Stimulated activated CD4-positive, alpha-beta T cell treated with anti-CD3 and anti-CD28 coated beads, Interleukin-12 subunit alpha, Interleukin-12 subunit beta, amount 100 ng/mL, for 24 hours (primary cell): ENCODE results near the gene GAB2.
"Not testable (repeated sequence)": the region's sequence is repeated elsewhere in the genome, so short reads cannot be mapped to it uniquely, and the experiment has no call there.

Experiments
- DNase-seq, 2 experiments: peaks; one replicate each; pipeline ENCODE4 v3.0.0-alpha.2; 2020; ENCODE audit warnings: low read depth in 2 of 2

Gene GAB2, protein sequence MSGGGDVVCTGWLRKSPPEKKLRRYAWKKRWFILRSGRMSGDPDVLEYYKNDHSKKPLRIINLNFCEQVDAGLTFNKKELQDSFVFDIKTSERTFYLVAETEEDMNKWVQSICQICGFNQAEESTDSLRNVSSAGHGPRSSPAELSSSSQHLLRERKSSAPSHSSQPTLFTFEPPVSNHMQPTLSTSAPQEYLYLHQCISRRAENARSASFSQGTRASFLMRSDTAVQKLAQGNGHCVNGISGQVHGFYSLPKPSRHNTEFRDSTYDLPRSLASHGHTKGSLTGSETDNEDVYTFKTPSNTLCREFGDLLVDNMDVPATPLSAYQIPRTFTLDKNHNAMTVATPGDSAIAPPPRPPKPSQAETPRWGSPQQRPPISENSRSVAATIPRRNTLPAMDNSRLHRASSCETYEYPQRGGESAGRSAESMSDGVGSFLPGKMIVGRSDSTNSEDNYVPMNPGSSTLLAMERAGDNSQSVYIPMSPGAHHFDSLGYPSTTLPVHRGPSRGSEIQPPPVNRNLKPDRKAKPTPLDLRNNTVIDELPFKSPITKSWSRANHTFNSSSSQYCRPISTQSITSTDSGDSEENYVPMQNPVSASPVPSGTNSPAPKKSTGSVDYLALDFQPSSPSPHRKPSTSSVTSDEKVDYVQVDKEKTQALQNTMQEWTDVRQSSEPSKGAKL

DNA sequence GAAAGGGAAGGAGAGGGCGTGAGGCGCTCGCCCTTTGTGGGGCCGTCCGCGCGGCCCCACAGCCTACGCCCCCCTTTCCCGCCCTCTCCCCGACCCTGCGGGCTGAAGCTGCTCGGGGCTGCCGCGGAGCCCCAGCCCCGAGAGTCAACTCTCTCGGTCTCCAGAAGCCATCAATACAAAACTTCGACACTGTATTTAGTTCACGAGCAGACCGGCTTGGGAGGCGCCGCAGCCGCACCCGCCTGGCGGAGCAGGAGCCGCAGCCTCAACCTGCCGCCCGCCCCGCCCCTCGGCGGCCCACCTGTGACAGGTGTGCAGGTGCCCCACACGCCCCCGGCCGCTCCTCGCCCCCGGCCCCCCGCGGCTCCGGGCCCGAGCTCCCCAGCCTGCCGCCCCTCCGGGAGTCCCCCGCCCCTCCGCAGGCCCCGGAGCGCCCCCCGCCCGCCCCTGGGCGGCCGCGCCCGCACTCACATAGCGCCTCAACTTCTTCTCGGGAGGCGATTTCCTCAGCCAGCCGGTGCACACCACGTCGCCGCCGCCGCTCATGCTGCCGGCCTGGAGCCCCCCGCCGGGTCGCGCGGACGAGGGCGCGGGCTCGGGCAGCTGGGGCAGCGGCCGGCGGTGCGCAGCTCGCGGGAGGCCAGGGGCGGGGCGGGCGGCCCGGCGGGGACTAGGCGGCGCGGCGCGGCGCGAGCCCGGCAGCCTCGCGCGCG, at the start of gene GAB2:
TSS of gene GAB2 (minus strand) at position 646 of the 713 bp plus-strand sequence. CDS start at position 546, 100 bp downstream.
- DNase-seq = no peak

DNA sequence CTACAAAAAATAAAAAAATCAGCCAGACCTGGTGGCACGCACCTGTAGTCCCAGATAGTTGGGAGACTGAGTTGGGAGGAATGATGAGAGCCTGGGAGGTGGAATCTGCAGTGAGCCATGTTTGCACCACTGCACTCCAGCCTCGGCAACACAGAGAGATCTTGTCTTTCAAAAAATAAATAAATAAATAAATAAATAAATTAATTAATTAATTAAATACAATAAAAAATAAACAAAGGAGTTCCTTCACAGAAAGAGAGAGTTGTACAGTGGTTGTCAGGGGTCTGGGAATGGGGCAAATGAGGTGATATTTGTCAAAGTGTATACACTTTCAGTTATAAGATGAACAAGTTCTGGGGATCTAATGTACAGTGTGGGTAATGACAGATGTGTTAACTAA, 49.8 kb upstream of the GAB2 start:
- no peak for DNase-seq

DNA sequence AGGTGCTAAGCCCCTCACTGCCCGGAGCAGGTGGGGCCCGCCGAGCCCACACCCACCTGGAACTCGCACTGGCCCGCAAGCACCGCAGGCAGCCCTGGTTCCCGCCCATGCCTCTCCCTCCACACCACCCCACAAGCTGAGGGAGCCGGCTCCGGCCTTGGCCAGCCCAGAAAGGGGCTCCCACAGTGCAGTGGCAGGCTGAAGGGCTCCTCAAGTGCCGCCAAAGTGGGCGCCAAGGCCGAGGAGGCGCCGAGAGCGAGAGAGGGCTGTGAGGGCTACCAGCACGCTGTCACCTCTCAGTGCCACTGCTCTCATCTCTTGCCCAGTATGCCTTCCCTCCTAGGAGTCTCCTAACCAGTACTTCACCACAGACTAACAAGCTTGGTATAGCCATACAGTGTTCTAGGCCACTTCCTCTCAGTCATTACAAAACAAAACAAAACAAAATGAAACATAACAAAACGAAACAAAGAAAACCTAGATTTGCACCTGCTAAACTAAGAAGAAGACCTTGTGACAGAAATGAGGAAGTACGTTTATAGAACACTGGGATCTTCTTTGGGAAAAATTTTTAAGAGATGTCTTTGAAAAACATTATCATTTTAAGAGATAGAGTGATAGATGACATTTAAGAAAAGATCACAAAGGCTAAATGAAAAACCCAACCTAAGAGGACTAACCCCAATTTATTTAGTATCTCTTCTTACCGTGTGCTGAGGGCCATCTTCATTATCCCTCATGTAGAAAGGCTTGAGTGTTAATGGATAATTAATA, 47.7 kb upstream of the GAB2 start:
- DNase-seq = no peak

DNA sequence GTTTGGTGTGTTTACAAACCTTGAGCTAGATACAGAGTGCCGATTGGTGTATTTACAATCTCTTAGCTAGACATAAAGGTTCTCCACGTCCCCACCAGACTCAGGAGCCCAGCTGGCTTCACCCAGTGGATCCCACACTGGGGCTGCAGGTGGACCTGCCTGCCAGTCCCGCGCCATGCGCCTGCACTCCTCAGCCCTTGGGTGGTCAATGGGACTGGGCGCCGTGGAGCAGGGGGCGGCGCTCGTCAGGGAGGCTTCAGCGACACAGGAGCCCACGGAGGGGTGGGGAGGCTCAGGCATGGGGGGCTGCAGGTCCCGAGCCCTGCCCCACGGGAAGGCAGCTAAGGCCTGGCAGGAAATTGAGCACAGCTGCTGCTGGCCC, 47.2 kb upstream of the GAB2 start:
- DNase-seq = not testable (repeated sequence)

DNA sequence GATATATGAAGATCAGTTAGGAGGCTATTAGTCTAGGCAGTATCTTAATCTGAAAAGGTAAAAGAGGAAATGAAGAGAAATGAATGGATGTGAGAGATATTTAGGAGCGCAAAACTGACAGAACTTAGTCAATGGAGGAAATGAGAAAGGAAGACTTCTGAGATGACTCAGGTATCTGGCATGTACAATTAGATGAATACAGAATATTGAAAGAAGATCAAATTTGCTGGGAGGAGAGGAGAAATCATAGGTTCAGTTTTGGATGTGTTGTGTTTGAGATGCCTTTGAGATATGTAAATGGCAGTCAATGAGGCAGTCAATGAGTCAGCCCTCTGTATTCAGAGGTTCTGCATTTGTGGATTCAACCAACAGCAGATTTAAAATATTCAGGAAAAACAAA, 42.9 kb upstream of the GAB2 start:
- DNase-seq = no peak

DNA sequence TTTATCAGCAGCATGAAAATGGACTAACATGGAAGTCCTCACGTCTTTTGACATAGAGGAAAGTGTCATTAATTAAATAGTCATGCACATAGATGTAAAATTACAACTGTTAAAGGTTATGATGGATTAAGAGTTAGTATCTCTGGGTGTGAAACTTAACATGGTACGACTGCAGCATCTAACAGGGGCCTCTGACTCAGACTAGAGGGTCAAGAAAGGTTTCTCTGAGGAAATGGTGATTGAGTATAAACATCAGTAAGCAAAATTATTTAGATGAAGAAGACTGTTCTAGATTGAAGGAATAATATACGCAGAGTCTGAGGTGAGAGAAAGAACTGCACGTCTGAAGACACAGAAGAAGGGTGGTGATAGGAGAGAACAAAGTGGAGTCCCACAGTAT, 42.1 kb upstream of the GAB2 start:
- DNase-seq = no peak

DNA sequence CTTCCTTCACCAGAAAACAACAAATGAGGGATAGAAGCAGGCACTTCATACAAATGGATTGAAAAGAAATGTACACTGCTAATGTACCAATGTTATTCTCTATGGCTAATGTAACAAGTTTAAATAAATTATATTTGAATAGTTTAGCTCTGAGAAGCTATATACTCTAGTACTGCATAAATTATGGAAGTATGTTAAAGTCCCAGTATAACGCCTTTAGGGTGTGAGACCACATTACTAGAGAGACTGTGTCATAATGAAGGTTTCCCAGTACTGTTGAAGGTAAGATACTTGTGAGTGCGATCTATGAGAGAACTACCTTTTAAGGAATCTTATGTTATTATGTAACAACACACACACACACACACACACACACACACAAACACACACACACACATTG, 39.8 kb upstream of the GAB2 start:
- no peak for DNase-seq

DNA sequence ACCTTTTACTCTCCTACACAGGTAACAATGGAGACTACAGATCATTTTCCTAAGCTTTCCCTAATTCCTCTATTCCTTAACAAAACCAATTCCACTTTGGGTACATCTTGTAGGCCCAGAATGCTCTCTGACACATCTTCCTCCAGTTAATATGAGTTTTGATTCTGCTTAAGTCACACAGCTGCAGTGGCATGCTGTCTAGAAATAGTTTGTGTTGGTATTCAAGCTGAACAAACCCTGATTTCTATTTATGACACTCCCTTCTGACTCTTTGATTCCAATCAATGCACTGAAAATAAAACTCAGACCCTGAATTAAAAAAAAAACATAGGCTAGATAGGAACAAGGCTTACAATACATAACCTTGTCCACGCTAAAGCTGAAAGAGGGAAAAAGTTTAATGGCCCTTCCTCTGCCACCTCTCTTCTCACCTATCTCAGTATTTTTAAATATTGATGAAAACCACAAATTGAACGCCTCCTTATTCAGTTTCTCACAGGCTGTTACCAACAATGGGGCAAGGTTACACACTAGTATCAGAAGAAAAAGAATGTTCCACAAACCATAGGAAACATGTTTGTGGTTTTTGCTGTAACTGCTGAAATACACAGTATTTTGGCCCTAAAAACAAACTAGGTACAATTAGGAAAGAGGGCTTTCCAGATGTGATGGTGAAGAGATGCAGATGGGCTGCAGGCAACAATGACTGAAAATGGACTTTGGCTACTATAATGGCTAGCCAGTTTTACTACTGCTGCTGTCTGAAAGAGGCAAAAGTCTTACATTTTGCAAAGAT, 35.7 kb upstream of the GAB2 start:
- no peak for DNase-seq

DNA sequence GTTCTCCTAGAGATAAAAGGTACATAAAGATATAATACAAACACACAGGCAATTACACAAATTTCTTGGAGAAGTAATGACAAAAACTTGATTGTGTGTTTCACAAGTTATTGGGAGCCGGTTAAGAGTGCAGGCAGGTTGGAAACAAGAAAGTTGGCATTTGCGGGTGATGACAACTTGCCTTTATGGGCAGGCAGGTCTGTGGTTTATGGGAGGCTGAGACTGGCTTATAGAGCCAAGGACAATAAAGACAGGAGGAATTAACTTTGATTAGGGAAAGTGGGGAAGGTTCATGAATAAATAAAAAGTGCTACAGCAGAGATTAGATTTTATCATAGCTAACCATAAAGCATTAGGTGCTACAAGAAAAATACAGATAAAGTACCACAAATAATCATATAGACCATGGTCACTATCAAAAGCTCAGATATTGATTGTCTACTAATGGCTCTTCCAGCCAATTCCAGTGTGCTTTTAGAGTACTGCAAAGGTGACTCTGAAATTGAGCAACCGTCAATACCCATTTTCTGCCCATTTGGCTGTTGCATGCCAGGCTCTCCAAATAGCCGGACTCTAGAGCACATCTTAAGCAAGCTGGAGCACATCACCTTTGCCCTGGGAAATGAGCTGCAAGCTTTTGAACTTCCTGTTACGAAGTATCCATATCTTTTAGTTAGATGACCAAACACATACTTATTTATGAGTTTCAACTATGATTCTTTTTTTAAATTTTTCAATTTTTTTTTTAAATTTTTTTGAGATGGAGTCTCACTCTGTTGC, 33.9 kb upstream of the GAB2 start:
- DNase-seq = no peak

DNA sequence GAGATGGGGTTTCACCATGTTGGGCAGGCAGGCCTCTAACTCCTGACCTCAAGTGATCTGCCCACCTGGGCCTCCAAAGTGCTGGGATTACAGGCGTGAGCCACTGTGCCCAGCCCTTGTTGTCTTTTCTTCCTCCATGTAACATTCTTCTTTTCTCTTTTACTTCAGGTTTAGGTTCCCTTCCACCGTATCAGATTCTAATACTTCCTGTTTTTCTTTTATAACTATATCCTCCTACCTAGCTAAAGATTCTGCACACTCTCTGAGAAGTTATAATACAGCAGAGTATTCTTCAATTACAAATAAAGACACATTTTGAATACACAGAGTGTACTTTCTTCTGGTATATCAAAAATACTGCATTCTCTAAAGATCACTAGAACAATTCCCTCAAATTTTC, 33.2 kb upstream of the GAB2 start:
- DNase-seq = no peak

DNA sequence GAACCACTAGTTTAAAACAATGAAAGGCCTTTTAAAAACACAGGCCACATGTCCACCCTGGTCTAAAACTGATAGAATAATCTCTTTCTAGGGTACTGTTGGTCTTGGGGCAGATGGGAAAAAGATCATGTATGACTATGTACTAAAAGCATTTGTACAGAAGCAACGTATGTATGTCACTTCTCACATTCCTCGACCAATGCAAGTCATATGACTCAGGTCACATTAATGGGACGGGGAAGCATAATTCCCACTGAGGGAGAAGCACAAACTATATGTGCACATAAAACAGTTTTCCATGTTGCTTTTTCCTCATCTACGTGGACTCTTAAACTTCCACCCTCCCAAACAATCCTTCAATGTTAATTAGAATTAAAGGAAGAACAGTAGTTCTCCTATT, 32.2 kb upstream of the GAB2 start:
- no peak for DNase-seq

DNA sequence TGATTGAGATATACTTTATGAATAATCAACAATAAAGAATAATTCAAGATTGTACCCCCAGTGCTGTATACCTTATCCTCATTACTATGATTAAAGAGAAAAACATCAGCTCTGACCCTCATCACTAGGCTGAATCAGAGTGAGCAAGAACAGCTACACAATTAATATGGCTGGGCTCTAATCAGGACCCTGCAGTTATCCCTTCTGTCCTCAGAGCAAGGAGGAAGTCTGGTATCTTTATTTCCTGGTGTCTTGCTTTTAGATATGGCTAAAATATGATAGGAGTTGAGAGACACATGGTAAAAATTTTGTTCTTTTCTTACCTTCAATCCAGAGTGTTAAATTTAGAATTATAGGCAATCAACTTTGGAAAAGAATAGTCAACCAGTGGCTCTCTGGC, 28.6 kb upstream of the GAB2 start:
- DNase-seq = no peak

DNA sequence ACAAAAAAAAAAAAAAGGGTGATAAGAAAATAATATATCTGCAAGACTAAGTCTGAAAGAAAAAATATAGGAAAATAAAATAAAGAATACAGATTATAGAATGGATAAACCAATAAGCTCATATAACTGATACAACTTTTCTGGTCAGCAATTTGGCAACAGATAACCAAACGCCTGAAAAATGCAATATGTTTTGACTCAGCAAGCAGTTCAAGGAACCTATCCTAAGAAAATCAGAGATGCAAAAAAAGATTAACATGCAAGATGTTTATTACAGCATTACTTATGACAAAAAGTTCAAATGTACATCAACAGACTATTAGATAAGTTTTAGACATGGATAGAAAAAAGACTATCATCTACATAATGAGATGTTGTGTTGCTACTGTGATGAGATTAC, 27.1 kb upstream of the GAB2 start:
- no peak for DNase-seq

DNA sequence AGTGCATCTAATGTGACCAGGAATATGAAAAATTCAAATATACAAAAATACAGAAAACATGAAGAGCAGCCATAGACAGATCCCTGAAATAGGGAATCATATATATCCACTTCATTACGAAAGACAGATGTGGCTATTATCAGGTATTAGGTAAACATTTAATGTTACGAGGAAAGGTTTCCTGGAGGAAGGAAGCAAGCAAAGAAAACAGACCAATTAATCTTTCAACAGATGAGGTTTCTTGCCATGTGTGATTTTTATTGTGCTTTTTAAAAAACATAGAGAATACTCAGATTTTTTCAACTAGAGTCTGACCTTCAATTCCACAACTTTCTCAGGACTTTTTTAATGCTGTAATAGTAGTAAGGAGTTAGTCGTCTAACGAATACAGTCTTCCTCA, 24.3 kb upstream of the GAB2 start:
- no peak for DNase-seq

DNA sequence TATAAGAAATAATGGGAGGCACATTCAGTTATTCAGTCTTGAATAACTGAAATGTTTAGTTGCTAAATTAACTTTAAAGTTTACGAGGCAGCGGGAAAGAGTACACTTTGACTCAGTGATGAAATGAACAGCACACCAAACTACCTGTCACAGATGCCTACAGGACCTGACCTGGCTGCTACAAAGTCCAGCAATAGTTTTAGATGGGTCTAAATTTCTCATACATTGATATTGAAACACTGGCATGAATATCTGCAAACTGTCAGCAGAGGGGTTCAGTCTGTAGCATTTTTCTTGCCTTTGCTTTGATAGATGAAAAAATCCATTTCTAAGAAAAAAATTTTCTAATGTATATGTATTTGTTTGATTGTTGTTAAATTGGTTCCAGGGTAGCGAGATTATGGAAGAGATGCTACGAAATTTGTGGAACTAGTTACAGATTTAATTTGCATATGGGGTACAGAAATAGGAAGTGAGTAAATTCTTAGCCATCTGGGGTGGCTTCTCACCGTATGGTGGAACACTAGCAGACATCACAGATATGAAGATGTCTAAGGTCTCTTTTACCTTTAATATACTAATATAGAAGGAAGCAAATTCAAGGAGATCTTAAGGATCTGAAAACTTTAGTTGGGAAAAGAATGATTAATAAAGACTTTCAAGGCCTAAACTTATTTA, 20.8 kb upstream of the GAB2 start:
- no peak for DNase-seq

DNA sequence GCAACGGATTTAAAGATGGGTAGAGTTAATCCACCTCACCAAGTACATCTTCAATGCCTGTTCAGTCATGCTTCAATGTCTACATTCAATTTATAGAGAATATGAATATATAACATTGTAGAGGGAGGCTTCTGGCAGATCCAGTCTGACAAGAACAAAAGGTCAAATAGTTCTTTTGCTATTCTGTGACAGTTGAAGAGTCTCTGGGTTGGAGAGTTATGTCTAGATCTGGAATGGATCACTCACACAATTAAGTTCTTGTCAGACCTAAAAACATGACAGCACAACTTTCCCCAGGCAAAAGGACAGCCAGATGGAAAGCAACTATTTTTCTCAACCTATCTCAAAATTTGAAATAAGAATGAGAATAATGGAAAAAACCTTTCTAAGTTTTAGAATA, 15.3 kb upstream of the GAB2 start:
- no peak for DNase-seq

DNA sequence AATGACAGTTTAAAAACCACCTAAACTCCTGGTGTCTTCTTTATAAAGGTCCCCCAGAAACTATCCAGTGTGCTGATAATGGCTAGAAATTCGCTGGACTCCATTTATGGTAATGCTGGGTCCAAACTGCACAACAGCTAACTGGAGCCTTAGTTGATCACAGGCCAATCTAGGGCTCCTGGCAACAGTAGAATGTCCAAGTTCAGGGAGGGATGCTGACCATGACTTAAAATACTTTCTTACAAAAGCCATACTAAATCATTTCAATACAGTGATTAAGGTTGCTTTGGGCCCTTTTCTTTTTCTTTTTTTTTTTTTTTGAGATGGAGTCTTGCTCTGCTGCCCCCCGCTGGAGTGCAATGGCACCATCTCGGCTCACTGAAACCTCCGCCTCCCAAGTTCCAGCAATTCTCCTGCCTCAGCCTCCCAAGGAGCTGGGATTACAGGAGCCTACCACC, 14.5 kb upstream of the GAB2 start:
- no peak for DNase-seq

DNA sequence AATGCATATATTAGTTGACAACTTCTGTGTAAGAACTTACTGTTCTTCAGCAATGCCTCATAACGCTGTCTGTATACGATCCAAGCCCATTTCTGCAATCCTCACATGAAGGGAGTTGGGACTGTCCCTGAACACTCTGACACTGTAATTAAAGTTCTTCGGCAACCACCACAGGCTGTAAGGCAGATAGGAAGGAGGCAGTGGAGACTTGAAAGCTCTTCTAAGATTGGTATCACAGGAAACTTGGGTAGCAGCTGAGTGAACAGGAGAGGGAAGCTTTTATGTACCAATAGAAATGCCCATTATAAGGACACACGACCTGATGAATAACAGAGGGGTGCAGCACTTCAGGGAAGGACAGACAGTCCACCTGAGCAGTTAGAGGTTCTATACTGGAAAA, 12.0 kb upstream of the GAB2 start:
- DNase-seq = no peak

DNA sequence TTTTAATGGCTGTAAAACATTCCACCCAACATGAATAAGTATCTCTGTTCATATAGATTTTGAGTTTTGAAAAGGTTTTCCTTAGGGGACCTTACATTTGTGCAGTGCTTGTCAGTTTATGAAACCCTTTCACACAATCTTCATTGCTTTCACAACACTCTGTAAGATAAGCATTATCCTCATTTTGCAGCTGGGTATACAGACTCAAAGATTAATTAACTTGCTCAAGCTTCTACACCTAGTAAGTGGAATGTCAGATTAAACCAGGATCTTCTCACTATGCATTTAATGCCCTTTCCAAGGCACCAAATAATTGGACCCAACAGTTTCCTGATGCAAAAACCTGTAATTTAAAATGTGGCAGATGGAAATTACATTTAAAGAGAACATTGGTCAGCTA, 11.6 kb upstream of the GAB2 start:
- no peak for DNase-seq

DNA sequence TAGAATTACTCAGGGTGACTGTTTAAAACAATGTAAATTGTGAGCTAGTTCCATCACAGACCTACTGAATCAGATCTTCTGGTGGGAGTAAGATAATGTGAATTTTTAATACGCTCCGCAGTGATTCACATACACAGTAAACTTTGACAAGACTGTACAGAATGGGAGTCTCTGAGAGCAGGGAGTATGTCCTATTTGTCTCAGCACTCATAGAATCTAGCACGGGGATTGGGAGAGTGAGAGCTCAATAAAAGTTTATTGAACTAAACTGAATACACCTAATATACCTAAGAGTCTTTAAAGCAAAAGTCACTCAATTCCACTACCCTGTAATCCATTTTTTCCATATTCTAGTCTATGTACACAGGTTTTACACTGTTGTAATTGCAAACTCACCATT, 11.2 kb upstream of the GAB2 start:
- DNase-seq = no peak
